GM19351 (cell line): ENCODE results near the gene IRX4.

Experiments
- ATAC-seq: cut with Tn5 transposase; IDR thresholded peaks from one replicate; pipeline ENCODE4 v1.9.1; 2021; ENCODE audit warnings: mild to moderate bottlenecking, moderate library complexity; ENCODE audit not compliant: unreplicated experiment

Gene IRX4

GRCh38 chr5:1914471-1914870, 31.7 kb upstream of the IRX4 start:
- ATAC-seq, result no peak

GRCh38 chr5:1913578-1913977, 30.9 kb upstream of the IRX4 start:
- ATAC-seq, result no peak

GRCh38 chr5:1912951-1913565, 30.3 kb upstream of the IRX4 start:
- ATAC-seq, result no peak

GRCh38 chr5:1911773-1912235, 29.1 kb upstream of the IRX4 start:
- no peak for ATAC-seq

- ATAC-seq, result no peak
These were observed 28.4 kb upstream of the IRX4 start for GRCh38 chr5:1910861-1911772.

- no peak for ATAC-seq
These were observed 27.5 kb upstream of the IRX4 start for GRCh38 chr5:1910081-1910760.

GRCh38 chr5:1909346-1909985, 26.7 kb upstream of the IRX4 start:
- no peak for ATAC-seq

- ATAC-seq, result no peak
These were observed 26.2 kb upstream of the IRX4 start for GRCh38 chr5:1908931-1909330.

GRCh38 chr5:1907616-1908015, 24.9 kb upstream of the IRX4 start:
- no peak for ATAC-seq

- ATAC-seq, result no peak
These were observed 22.4 kb upstream of the IRX4 start for GRCh38 chr5:1905108-1905507.

GRCh38 chr5:1901983-1902382, 19.3 kb upstream of the IRX4 start:
- ATAC-seq, result no peak

- ATAC-seq, result no peak
These were observed 18.3 kb upstream of the IRX4 start for GRCh38 chr5:1901061-1901460.

GRCh38 chr5:1899201-1899600, 16.5 kb upstream of the IRX4 start:
- ATAC-seq, result no peak

GRCh38 chr5:1897816-1898450, 15.2 kb upstream of the IRX4 start:
- ATAC-seq, result no peak

GRCh38 chr5:1897386-1897785, 14.7 kb upstream of the IRX4 start:
- no peak for ATAC-seq

GRCh38 chr5:1896602-1897376, 14.1 kb upstream of the IRX4 start:
- ATAC-seq, result no peak

GRCh38 chr5:1895739-1896420, 13.2 kb upstream of the IRX4 start:
- no peak for ATAC-seq

GRCh38 chr5:1894243-1894642, 11.5 kb upstream of the IRX4 start:
- no peak for ATAC-seq

GRCh38 chr5:1893754-1894153, 11.0 kb upstream of the IRX4 start:
- no peak for ATAC-seq
